NCI-H1930 (cell line): Measurements from ENCODE around the gene DCBLD1.
"Not testable (repeated sequence)": the region's sequence is repeated elsewhere in the genome, so short reads cannot be mapped to it uniquely, and the experiment has no call there.

Experiments
- DNase-seq, 2 experiments: peaks; one replicate each; lab custom pipeline; 2025; lab: John Stamatoyannopoulos, UW

DCBLD1 gene

GRCh38 chr6:117501722-117502121 lies 19.2 kb downstream of the DCBLD1 start:
- no peak for DNase-seq

GRCh38 chr6:117502580-117502979 lies 20.1 kb downstream of the DCBLD1 start:
- no peak for DNase-seq

- DNase-seq: no peak
Observed at GRCh38 chr6:117503211-117503610, 20.7 kb downstream of the DCBLD1 start.

- DNase-seq: no peak
Observed at GRCh38 chr6:117504478-117505144, 22.1 kb downstream of the DCBLD1 start.

GRCh38 chr6:117505311-117505710 lies 22.8 kb downstream of the DCBLD1 start:
- DNase-seq: no peak

- no peak for DNase-seq
Observed at GRCh38 chr6:117506180-117506835, 23.8 kb downstream of the DCBLD1 start.

GRCh38 chr6:117506907-117507306 lies 24.4 kb downstream of the DCBLD1 start:
- no peak for DNase-seq

GRCh38 chr6:117508450-117508971 lies 26.0 kb downstream of the DCBLD1 start:
- DNase-seq: no peak

GRCh38 chr6:117509021-117509420 lies 26.5 kb downstream of the DCBLD1 start:
- no peak for DNase-seq

GRCh38 chr6:117512056-117512828 lies 29.8 kb downstream of the DCBLD1 start:
- DNase-seq: no peak

GRCh38 chr6:117512987-117513573 lies 30.6 kb downstream of the DCBLD1 start:
- no peak for DNase-seq

GRCh38 chr6:117513778-117514365 lies 31.4 kb downstream of the DCBLD1 start:
- DNase-seq: no peak

GRCh38 chr6:117514655-117515054 lies 32.2 kb downstream of the DCBLD1 start:
- DNase-seq: no peak

- no peak for DNase-seq
Observed at GRCh38 chr6:117515326-117515725, 32.9 kb downstream of the DCBLD1 start.

- DNase-seq: not testable (repeated sequence)
Observed at GRCh38 chr6:117517995-117518394, 35.5 kb downstream of the DCBLD1 start.

GRCh38 chr6:117518870-117519269 lies 36.4 kb downstream of the DCBLD1 start:
- DNase-seq: no peak

- no peak for DNase-seq
Observed at GRCh38 chr6:117520603-117521395, 38.3 kb downstream of the DCBLD1 start.

- no peak for DNase-seq
Observed at GRCh38 chr6:117521791-117522502, 39.5 kb downstream of the DCBLD1 start.

- no peak for DNase-seq
Observed at GRCh38 chr6:117525607-117526006, 43.1 kb downstream of the DCBLD1 start.

GRCh38 chr6:117530467-117531242 lies 48.2 kb downstream of the DCBLD1 start:
- no peak for DNase-seq
